IgD-negative memory B cell (primary cell): Measurements from ENCODE around the gene MXD4. TPM values are rescaled to one million over a fixed set of nuclear protein-coding genes. Genes with fewer than 3 reads are reported as not detected.
A peak's percentile ranks its signal among the peaks of the same experiment; 100 is the strongest.
"Not testable (repeated sequence)": the region's sequence is repeated elsewhere in the genome, so short reads cannot be mapped to it uniquely, and the experiment has no call there.

Experiments
- H3K27ac Mint-ChIP-seq, 3 donors: one replicate each; pipeline ENCODE4 v1.8.0; 2020 to 2022; ENCODE audit warnings: mild to moderate bottlenecking in 3 of 3, mixed read lengths in 3 of 3, moderate library complexity in 1 of 3
- H3K27me3 Mint-ChIP-seq: one replicate; pipeline ENCODE4 v1.8.0; 2021; ENCODE audit warnings: mixed read lengths
- H3K36me3 Mint-ChIP-seq: one replicate; pipeline ENCODE4 v1.8.0; 2020; ENCODE audit warnings: mild to moderate bottlenecking, mixed read lengths
- H3K4me1 Mint-ChIP-seq, 3 donors: one replicate each; pipeline ENCODE4 v1.8.0; 2020 to 2022; ENCODE audit warnings: mixed read lengths in 3 of 3, mild to moderate bottlenecking in 1 of 3
- H3K4me3 Mint-ChIP-seq, 4 donors: one replicate each; pipeline ENCODE4 v1.8.0; 2020 to 2022; ENCODE audit warnings: mild to moderate bottlenecking in 4 of 4, mixed read lengths in 4 of 4, moderate library complexity in 3 of 4
- H3K9me3 Mint-ChIP-seq, 3 donors: one replicate each; pipeline ENCODE4 v1.8.0; 2020 to 2021; ENCODE audit warnings: mixed read lengths in 3 of 3, mild to moderate bottlenecking in 1 of 3
- polyA plus RNA-seq: library from polyadenylated mRNA; unstranded; fragments of 300-500 nt; fragmentation: Illumina TruSeq; gene quantifications from one replicate; pipeline ENCODE4 v1.2.3, GENCODE V29; 2021

MXD4 gene
- polyA plus RNA-seq, 1 donor from 2014 or later = 31.1 TPM

DNA sequence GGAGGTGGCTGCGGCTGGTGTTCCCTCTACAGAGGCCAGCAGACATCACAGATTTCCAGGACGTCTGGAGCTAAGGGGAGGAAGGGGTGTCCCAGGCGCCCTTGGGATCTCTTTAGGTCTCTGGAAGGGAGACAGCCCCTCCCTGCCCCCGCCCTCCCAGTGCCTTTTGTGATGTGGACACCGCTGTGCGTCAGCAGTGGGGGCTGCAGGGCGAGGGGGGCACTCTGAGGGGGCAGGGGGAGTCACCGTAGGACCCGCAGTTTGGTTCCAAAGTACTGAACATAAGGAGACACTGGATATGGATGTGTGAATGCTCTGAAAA lies 25.6 kb upstream of the MXD4 start:
- H3K4me3 Mint-ChIP-seq = no peak overlapping the region
- H3K27me3 Mint-ChIP-seq = peaks cover 2% of the 10 kb centered on the region
- H3K36me3 Mint-ChIP-seq = peaks cover 4% of the 10 kb centered on the region
- peaks cover 5 to 8% (median 7%) of the 10 kb centered on the region in 3 donors for H3K4me1 Mint-ChIP-seq
- H3K27ac Mint-ChIP-seq = peak overlapping the region in 1 of 3 donors; percentile 31
- no peaks in the 10 kb centered on the region for H3K9me3 Mint-ChIP-seq

DNA sequence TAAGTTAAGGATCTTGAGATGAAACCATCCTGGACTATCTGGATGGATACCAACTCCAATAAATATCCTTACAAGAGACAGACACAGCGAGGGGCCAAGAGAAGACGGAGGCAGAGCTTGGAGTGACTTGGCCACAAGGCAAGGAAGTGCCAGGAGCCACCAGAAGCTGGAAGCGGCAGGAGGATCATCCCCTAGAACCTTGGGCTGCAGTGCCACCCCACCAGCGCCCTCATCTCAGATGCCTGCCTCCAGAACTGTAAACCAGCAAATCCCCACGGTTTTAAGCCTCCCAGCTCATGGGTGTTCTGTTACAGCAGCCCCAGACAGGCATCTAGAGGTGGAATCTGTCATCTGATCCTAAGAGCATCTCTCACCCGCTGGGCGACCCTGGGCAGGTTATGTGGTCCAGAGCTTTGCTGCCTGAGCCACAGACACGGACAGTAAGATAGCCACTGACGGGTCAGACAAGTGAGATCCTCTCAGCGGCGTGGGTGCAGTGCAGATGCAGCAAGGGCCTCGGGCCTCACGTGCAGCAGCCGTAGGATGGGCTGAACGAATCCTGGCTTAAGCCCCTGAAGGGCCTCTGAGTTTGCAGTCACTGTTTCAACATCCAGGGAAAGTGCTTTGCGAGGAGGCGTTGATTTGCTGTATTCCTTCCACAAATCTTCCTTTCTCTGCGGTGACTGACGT lies 25.1 kb upstream of the MXD4 start:
- no peak overlapping the region for H3K4me3 Mint-ChIP-seq
- H3K27me3 Mint-ChIP-seq = peaks cover 2% of the 10 kb centered on the region
- peaks cover 4% of the 10 kb centered on the region for H3K36me3 Mint-ChIP-seq
- peaks cover 10% of the 10 kb centered on the region in 3 donors for H3K4me1 Mint-ChIP-seq
- H3K9me3 Mint-ChIP-seq = no peaks in the 10 kb centered on the region
- H3K27ac Mint-ChIP-seq = peak overlapping the region in 2 of 3 donors; percentile 31 to 56

DNA sequence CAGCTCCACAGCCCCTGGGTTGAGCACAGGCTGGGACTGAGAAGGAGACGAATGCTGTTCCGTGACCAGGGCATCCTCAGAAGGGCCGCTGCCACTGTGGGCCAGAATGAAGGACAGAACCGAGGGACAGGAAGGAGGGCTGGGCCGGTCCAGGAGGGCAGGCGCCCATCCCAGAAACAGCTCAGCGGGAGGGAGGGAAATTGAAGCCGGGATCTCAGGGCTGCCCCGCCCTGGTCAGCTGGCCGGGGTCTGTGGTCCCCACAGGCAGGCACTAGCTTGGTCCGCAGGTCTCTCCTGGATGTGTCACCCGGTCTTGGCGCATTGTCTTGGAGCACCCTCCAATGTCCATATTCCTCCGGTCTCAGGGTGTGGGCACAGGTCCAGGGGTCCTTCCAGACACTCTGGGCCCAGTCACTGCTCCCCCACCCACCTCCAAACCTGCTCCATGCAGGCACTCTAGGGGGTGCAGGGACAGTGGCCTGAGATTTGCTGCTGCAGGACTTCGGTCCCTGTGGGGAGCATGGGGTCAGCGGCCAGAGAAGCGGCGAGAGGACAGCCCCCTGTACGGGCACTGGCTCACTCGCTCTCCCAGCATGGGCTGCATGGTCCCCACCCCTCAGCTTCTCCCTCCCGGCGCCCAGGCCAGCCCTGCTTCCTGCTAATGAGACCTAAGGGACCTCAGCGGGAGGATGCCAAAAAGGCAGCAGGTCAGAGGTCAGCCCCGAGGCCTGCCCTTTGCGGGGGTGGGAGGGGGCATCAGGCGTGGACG lies 23.9 kb upstream of the MXD4 start:
- Mint-ChIP-seq H3K4me3 (no peak overlapping the region), H3K4me1 (peaks cover 11 to 15% (median 14%) of the 10 kb centered on the region in 3 donors), H3K27ac (peak overlapping the region in 1 of 3 donors; percentile 18), H3K9me3 (no peaks in the 10 kb centered on the region), H3K27me3 (peaks cover under 1% of the 10 kb centered on the region), H3K36me3 (peaks cover 2% of the 10 kb centered on the region)

DNA sequence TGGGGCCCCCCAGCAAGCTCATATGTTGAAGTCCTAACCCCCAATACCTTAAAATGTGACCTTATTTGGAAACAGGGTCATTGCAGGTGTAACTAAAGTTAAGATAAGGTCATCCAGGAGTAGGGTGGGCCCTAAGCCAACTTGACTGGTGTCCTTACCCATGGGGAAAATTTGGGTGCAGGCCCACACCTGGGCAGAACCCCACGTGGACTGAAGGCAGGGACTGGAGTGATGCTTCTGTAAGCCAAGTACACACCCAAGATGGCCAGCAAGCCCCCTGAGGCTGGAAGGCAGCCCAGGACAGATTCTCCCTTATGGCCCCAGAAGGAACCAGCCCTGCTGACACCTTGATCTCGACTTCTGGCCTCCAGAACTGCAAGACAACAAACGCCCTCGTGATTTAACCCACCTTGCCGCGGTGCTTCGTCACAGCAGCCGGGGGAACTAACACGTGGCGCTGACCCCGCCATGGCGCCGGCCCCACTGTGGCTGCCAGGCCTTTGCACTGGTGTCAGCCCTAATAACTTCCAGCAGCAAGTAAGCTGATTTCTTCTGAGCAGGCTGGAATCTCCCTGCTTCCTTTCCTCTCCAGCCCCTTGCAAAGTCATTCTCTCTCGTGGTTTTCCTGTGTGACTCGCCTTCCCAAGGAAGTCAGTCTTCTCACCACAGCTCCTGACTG lies 23.2 kb upstream of the MXD4 start:
- Mint-ChIP-seq H3K4me1 (peaks cover 8 to 16% (median 15%) of the 10 kb centered on the region in 3 donors), H3K27ac (peak overlapping the region in 1 of 3 donors; percentile 67), H3K27me3 (no peaks in the 10 kb centered on the region), H3K36me3 (peaks cover 2% of the 10 kb centered on the region), H3K9me3 (no peaks in the 10 kb centered on the region), H3K4me3 (peak overlapping the region in 1 of 4 donors; percentile 23)

DNA sequence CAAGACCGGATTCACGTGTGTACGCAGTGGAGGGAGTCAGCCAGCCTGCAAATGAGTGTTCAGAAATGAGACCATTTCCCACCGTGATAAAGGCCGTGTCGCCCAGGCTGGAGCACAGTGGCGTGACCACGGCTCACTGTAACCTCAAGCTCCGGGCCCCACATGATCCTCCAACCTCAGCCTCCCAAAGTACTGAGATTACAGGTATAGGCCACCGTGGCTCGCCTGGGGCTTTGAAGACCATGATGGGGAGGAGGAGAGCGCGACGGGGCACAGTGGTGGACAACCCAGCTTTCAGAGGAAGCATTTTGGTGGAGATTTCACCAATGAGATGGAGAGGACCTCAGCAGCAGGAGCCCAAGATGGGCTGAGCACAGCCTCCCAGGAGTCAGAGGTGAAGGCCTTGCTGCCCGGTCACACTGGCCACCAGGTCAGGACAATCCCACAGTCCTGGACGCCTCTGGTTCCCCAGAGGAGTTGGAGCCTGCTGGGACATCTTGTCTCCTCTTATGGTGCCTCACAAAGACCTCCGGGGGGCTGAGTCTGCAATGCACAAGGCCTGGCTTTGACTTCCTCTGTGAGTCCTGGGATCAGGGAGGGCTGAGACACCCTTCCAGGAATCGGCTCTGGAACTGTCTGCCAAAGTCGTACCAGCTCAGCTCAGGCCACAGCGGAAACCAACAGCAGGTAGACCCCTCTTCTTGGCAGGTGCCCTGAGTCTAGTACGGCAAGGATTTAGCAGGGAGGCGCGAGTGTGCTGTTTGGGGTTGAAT lies 22.4 kb upstream of the MXD4 start:
- Mint-ChIP-seq H3K4me3 (no peak overlapping the region), H3K27me3 (no peaks in the 10 kb centered on the region), H3K9me3 (no peaks in the 10 kb centered on the region), H3K36me3 (peaks cover 2% of the 10 kb centered on the region), H3K4me1 (peaks cover 8 to 19% (median 14%) of the 10 kb centered on the region in 3 donors), H3K27ac (peak overlapping the region in 1 of 3 donors; percentile 67)

DNA sequence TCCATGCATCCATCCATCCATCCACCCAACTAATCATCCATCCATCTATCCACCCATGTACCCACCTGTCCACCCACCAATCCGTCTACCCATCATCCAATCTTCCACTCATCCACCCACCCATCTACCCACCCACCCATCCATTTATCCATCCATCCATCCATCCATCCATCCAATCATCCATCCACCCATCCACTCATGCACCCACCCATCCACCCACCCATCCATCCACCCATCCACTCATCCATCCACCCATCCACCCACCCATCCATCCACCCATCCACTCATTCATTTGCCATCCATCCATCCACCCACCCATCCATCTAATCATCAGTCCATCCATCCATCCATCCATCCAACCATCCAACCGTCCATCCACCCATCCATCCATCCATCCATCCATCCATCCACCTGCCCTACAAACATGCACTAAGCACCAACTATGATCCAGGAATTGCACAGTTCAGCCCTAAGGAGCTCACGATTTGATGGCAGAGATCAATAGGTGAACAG lies 21.3 kb upstream of the MXD4 start:
- Mint-ChIP-seq H3K36me3 (peaks cover 2% of the 10 kb centered on the region), H3K27me3 (no peaks in the 10 kb centered on the region), H3K4me3 (no peak overlapping the region), H3K4me1 (peaks cover 8 to 19% (median 14%) of the 10 kb centered on the region in 3 donors), H3K27ac (peak overlapping the region in 1 of 3 donors; percentile 99), H3K9me3 (no peaks in the 10 kb centered on the region)

DNA sequence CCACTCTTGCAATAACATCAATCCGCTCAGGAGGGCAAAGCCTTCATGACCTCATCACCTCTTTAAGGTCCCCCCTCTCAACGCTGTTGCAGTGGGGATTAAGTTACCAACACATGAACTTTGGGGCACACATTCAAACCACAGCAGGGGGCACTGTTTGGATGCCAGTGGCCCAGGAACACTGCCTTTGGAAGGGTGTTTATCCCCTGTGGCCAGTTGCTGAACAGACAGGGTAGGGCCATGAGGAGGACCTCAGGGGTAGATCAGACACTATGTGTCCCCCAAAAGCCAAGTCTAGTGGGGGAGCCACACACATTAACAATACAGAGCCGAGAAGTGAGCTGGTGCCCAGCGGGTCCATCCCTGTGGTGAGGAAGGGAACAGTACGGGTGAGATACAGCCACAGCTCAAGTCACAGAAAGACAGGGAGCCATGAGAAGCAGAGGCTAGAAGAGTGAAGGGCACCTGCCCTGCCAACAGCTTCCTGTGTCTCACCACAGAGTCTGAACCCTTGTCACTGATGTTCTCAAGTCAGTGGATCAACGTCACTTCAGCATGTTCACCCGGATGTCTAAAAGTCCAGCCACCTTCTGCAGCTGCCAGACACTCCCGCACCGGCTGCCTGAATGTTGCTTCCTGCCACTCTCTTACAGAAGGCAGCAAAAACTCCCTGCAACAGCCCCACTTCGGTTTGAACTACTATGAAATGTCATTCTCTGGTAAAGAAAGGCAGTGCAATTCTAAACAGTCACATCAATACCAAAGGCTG lies 19.9 kb upstream of the MXD4 start:
- Mint-ChIP-seq H3K36me3 (peaks cover 2% of the 10 kb centered on the region), H3K9me3 (no peaks in the 10 kb centered on the region), H3K27ac (peak overlapping the region; percentile 62 to 99 (median 94)), H3K4me3 (peak overlapping the region; percentile 11 to 77 (median 56)), H3K27me3 (no peaks in the 10 kb centered on the region), H3K4me1 (peaks cover 8 to 19% (median 14%) of the 10 kb centered on the region in 3 donors)

DNA sequence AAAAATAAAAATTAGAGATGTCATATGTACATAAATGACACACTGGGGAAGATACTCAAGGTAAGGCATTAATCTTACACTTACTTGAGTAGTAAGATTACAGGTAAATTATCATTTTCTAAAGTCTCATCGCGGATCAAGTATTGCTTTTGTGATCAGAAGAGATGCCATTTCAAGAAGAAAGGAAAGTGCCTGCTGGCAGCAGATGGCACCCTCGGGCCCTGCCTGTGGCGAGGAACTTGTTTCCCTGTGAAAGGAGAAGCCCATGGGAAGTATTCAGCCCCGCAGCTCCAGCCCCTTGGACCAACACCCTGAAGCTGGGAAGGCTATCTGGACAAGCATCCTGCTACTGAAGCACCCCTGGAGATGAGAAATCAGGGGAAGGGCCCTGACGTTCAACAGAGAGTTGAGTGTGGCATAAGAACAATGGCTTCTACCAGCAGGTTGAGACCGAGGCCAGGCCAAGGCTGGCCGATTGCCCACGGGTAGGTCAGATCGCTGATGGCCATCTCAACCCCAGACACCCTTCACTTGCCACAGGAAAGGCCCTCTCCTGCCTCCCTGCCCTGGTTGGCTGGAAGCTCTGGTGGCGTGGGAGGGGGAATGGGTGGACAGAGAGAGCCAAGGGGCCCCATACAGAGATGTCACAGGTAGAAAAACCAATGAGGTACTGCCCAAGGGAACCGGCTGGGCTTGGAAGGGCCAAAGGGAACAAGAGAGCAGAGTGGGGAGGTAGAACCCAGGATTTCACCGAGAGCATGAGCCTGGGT lies 18.8 kb upstream of the MXD4 start:
- Mint-ChIP-seq H3K4me1 (peaks cover 8 to 19% (median 14%) of the 10 kb centered on the region in 3 donors), H3K27ac (peak overlapping the region in 1 of 3 donors; percentile 99), H3K36me3 (peaks cover 2% of the 10 kb centered on the region), H3K9me3 (peaks cover 0 to 1% (median 0%) of the 10 kb centered on the region in 3 donors), H3K4me3 (no peak overlapping the region), H3K27me3 (no peaks in the 10 kb centered on the region)

DNA sequence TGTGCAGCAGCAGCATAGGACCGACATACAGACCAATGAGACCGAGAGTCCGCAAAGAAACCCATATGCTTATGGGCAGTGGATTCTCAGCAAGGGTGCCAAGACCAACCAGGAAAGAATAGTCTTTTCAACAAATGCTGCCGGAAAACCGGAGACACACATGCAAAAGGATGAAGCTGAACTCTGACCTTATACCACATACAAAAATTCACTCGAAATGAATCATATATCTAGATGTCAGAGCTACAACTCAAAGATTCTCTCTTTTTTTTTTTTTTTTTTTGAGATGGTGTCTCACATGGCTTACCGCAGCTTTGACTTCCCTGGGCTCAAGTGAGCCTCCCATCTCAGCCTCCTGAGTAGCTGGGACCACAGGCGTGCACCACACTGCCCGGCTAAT lies 16.0 kb upstream of the MXD4 start:
- no peaks in the 10 kb centered on the region for H3K36me3 Mint-ChIP-seq
- peaks cover 8 to 19% (median 14%) of the 10 kb centered on the region in 3 donors for H3K4me1 Mint-ChIP-seq
- H3K27me3 Mint-ChIP-seq = no peaks in the 10 kb centered on the region
- no peak overlapping the region for H3K4me3 Mint-ChIP-seq
- no peak overlapping the region for H3K27ac Mint-ChIP-seq
- H3K9me3 Mint-ChIP-seq = peaks cover 0 to 1% (median 0%) of the 10 kb centered on the region in 3 donors

DNA sequence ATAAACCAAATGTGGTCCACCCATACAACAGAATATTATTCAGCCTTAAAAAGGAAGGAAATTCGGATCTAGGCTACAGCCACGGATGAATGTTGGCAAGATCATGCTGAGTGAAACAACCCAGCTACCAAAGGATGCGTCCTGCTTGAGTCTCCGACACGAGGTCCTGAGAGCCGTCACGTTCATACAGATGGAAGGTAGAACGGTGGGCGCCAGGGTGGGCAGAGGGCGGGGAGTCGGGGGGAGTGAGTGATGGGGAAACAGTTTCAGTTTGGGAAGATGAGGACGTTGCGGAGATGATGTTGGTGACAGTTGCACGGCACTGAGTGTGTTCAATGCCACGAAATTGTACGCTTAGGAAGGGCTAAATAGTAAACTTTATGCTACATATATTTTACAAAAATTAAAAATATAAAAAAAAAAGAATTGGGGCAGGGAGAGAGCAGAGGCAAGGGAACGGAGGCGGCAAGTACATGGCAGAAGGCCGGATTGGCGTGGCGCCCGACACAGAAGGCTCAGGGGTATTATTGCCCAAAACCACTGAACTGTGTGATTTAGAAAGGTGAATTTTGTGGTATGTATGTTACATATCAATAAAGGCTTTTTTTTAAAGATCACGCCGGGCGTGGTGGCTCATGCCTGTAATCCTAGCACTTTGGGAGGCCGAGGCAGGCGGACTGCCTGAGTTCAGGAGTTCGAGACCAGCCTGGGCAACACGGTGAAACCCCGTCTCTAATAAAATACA lies 14.8 kb upstream of the MXD4 start:
- Mint-ChIP-seq H3K27ac (no peak overlapping the region), H3K4me1 (peaks cover 1 to 11% (median 9%) of the 10 kb centered on the region in 3 donors), H3K4me3 (no peak overlapping the region), H3K27me3 (no peaks in the 10 kb centered on the region), H3K36me3 (no peaks in the 10 kb centered on the region), H3K9me3 (peaks cover 0 to 1% (median 0%) of the 10 kb centered on the region in 3 donors)

DNA sequence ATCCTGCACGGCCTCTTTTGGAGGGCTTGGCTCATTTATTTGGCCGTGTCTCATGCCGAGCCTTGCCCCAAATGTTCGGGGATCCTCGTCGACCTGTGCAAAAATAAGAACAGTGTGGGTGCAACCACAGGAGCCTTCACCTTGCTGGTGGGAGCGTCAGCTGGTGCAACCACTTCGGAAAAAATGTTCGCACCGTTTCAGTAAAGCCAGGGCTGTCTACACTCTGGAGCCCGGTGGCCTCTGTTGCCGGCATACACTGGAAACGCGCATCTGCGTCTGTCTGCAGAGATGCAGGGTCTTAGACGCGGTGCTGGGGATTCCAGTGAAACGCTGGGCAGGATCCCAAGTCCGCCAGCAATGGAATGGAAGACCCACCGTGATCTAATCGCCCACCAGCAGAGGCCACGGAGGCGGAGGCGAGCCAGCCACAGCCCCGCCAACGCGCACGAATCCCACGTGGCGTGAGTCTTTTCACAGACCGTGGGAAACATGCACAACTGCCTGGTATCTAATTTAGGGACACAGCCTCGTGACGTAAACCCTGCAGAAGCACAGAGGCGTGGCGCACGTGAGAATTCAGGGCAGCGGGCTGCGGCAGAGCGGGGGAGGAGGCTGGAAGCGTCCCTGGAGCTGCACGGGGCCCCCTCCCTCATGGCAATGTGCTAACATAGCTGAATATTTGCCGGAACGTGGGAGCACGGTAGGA lies 13.8 kb upstream of the MXD4 start:
- peaks cover 0 to 1% (median 0%) of the 10 kb centered on the region in 3 donors for H3K9me3 Mint-ChIP-seq
- H3K27me3 Mint-ChIP-seq = peaks cover 1% of the 10 kb centered on the region
- H3K4me1 Mint-ChIP-seq = peaks cover 0 to 5% (median 5%) of the 10 kb centered on the region in 3 donors
- no peak overlapping the region for H3K4me3 Mint-ChIP-seq
- no peaks in the 10 kb centered on the region for H3K36me3 Mint-ChIP-seq
- H3K27ac Mint-ChIP-seq = no peak overlapping the region

DNA sequence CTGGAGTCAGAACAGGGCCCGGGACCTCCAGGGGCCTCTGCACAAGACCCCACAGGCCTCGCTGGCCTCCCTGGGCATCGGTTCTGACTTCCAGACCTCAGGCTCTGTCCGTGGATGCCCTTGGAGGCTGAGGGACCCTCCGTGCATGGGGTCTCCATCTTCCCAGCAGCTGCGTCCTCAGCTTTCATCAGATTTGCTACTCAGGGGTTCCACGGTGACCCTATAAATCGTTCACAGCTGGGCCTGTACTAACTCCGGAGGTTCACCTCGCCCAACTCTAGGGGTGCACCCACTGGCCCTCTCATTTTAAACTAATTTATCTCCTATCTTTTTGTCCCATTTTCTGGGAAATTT lies 13.1 kb upstream of the MXD4 start:
- not testable (repeated sequence) for H3K27me3 Mint-ChIP-seq, H3K36me3 Mint-ChIP-seq, H3K27ac Mint-ChIP-seq, H3K4me3 Mint-ChIP-seq, H3K9me3 Mint-ChIP-seq, H3K4me1 Mint-ChIP-seq
